Hepatocyte (in vitro differentiated cells): ENCODE measurements around the gene NUDT19. TPM values are rescaled to one million over a fixed set of nuclear protein-coding genes. Genes with fewer than 3 reads are reported as not detected.
"Not testable (repeated sequence)": the region's sequence is repeated elsewhere in the genome, so short reads cannot be mapped to it uniquely, and the experiment has no call there.

Source experiments
- DNase-seq: peaks from one replicate; pipeline ENCODE4 v3.0.0-alpha.2; 2016; ENCODE audit warnings: low spot score
- H2AFZ ChIP-seq: fragments of 200-600 bp; sonication (generic); 2 replicates; pipeline ENCODE4 v1.6.0; 2016; ENCODE audit warnings: antibody characterized with exemption, mild to moderate bottlenecking
- H3K27ac ChIP-seq: fragments of 200-600 bp; sonication (generic); 2 replicates; pipeline ENCODE4 v1.5.1; 2016; ENCODE audit warnings: mild to moderate bottlenecking
- H3K27me3 ChIP-seq: fragments of 200-600 bp; sonication (generic); 2 replicates; pipeline ENCODE4 v1.6.1; 2016
- H3K36me3 ChIP-seq: fragments of 200-600 bp; sonication (generic); replicated peaks from 2 replicates; pipeline ENCODE4 v1.5.1; 2016; ENCODE audit warnings: low read depth; ENCODE audit not compliant: insufficient read depth
- H3K4me1 ChIP-seq: fragments of 200-600 bp; sonication (generic); 2 replicates; pipeline ENCODE4 v1.5.1; 2016; ENCODE audit warnings: mild to moderate bottlenecking, moderate library complexity; ENCODE audit not compliant: insufficient read depth
- H3K4me2 ChIP-seq: fragments of 200-600 bp; sonication (generic); 2 replicates; pipeline ENCODE4 v1.6.0; 2016
- H3K4me3 ChIP-seq: fragments of 200-600 bp; sonication (generic); 2 replicates; pipeline ENCODE4 v1.5.1; 2016; ENCODE audit warnings: mild to moderate bottlenecking
- H3K79me2 ChIP-seq: fragments of 200-600 bp; sonication (generic); 2 replicates; pipeline ENCODE4 v1.6.0; 2017; ENCODE audit warnings: mild to moderate bottlenecking
- H3K9me2 ChIP-seq: fragments of 200-600 bp; sonication (generic); replicated peaks from 2 replicates; pipeline ENCODE4 v1.6.0; 2017; ENCODE audit warnings: mild to moderate bottlenecking; ENCODE audit not compliant: insufficient read depth
- H3K9me3 ChIP-seq: fragments of 200-600 bp; sonication (generic); 2 replicates; pipeline ENCODE4 v1.5.1; 2016; ENCODE audit warnings: low read depth, mild to moderate bottlenecking
- H4K20me1 ChIP-seq: fragments of 200-600 bp; sonication (generic); 2 replicates; pipeline ENCODE4 v1.6.0; 2016; ENCODE audit warnings: mild to moderate bottlenecking; ENCODE audit not compliant: insufficient read depth, poor library complexity, severe bottlenecking
- CTCF ChIP-seq: fragments of 200-600 bp; sonication (generic); IDR thresholded peaks from 2 replicates; pipeline ENCODE4 v1.5.1; 2016; ENCODE audit warnings: antibody characterized with exemption, mild to moderate bottlenecking; ENCODE audit not compliant: poor library complexity
- EZH2 ChIP-seq: fragments of 200-600 bp; sonication (generic); IDR thresholded peaks from 2 replicates; pipeline ENCODE4 v1.6.1; 2016; ENCODE audit warnings: antibody characterized with exemption, mild to moderate bottlenecking, borderline replicate concordance
- EZH2phosphoT487 ChIP-seq: fragments of 200-600 bp; sonication (generic); IDR thresholded peaks from one replicate; pipeline ENCODE4 v1.6.1; 2018; ENCODE audit warnings: antibody characterized with exemption, mild to moderate bottlenecking, low read depth, moderate library complexity; ENCODE audit not compliant: unreplicated experiment, severe bottlenecking
- WGBS: methylation state at CpG from one replicate; pipeline ENCODE4 v1.1.6; 2016; ENCODE audit warnings: low lambda C conversion rate; ENCODE audit errors: missing lambda C conversion rate; 5-methylcytosine and 5-hydroxymethylcytosine counted together
- polyA plus RNA-seq: library from polyadenylated mRNA; unstranded; fragments of >200 nt; fragmentation: Nextera tagmentation; extraction: Ambion mirVana; gene quantifications from 2 replicates; pipeline ENCODE4 v1.2.1, GENCODE V29; 2016
- total RNA-seq: library from RNA; depleted of rRNA; stranded (reverse); fragments of >200 nt; gene quantifications from 2 replicates; pipeline ENCODE4 v1.2.3, GENCODE V29; 2014

Gene NUDT19
- total and polyA plus RNA-seq, 2 experiments from 2014 or later: 3.8 to 7.6 TPM

- 98% methylated on average over 11 of the region's 11 CpGs for WGBS
Measured at GRCh38 chr19:32649751-32650150, 41.9 kb upstream of the NUDT19 start.

GRCh38 chr19:32650671-32651070 lies 41.0 kb upstream of the NUDT19 start:
- no peaks in the 10 kb centered on the region for H3K36me3 ChIP-seq

More at GRCh38 chr19:32649751-32650150, 41.9 kb upstream of the NUDT19 start:
- Histone ChIP-seq H3K27ac (no peak overlapping the region), H3K9me3 (no peaks in the 10 kb centered on the region), H3K27me3 (no peaks in the 10 kb centered on the region), H3K4me1 (peaks cover 15% of the 10 kb centered on the region), H3K4me2 (no peak overlapping the region), H2AFZ (no peak overlapping the region), H3K4me3 (no peak overlapping the region), H3K36me3 (no peaks in the 10 kb centered on the region), H3K9me2 (no peaks in the 10 kb centered on the region), H3K79me2 (peaks cover 15% of the 10 kb centered on the region), H4K20me1 (no peaks in the 10 kb centered on the region)
- TF ChIP-seq CTCF: no peak
- no peak for TF ChIP-seq EZH2phosphoT487
- no peak for TF ChIP-seq EZH2
- DNase-seq: no peak

GRCh38 chr19:32651729-32652140 lies 39.9 kb upstream of the NUDT19 start:
- Histone ChIP-seq H3K36me3 (no peaks in the 10 kb centered on the region), H3K4me2 (no peak overlapping the region)
- 66% methylated on average over 8 of the region's 8 CpGs for WGBS

More at GRCh38 chr19:32650671-32651070, 41.0 kb upstream of the NUDT19 start:
- no peak overlapping the region for H2AFZ ChIP-seq
- peaks cover 15% of the 10 kb centered on the region for H3K4me1 ChIP-seq
- H4K20me1 ChIP-seq: no peaks in the 10 kb centered on the region
- H3K9me3 ChIP-seq: no peaks in the 10 kb centered on the region
- no peaks in the 10 kb centered on the region for H3K27me3 ChIP-seq
- no peaks in the 10 kb centered on the region for H3K9me2 ChIP-seq
- WGBS: 97% methylated on average over 5 of the region's 5 CpGs
- H3K4me3 ChIP-seq: no peak overlapping the region
- TF ChIP-seq CTCF (no peak), EZH2 (no peak), EZH2phosphoT487 (no peak)
- peaks cover 21% of the 10 kb centered on the region for H3K79me2 ChIP-seq
- no peak overlapping the region for H3K27ac ChIP-seq
- no peak overlapping the region for H3K4me2 ChIP-seq
- DNase-seq: no peak

GRCh38 chr19:32652331-32652730 lies 39.3 kb upstream of the NUDT19 start:
- 95% methylated on average over 13 of the region's 13 CpGs for WGBS
- not testable (repeated sequence) for H3K4me3 ChIP-seq, DNase-seq, H2AFZ ChIP-seq, H3K27me3 ChIP-seq, H3K27ac ChIP-seq, H4K20me1 ChIP-seq, H3K9me2 ChIP-seq, H3K36me3 ChIP-seq, H3K4me2 ChIP-seq, H3K9me3 ChIP-seq
- peaks cover 15% of the 10 kb centered on the region for H3K4me1 ChIP-seq
- peaks cover 29% of the 10 kb centered on the region for H3K79me2 ChIP-seq

More at GRCh38 chr19:32651729-32652140, 39.9 kb upstream of the NUDT19 start:
- peak; percentile 46 for DNase-seq
- H3K9me3 ChIP-seq: no peaks in the 10 kb centered on the region
- H3K79me2 ChIP-seq: peaks cover 29% of the 10 kb centered on the region
- peaks cover 15% of the 10 kb centered on the region for H3K4me1 ChIP-seq
- H3K4me3 ChIP-seq: no peak overlapping the region
- no peak overlapping the region for H3K27ac ChIP-seq
- no peaks in the 10 kb centered on the region for H3K9me2 ChIP-seq
- H4K20me1 ChIP-seq: no peaks in the 10 kb centered on the region
- no peak overlapping the region for H2AFZ ChIP-seq
- TF ChIP-seq EZH2: no peak
- peak; percentile 16 for TF ChIP-seq CTCF
- no peak for TF ChIP-seq EZH2phosphoT487
- no peaks in the 10 kb centered on the region for H3K27me3 ChIP-seq
